GDM1 (cell line): Measurements from ENCODE around the gene RUBCNL.

Source experiments
- DNase-seq: peaks from one replicate; lab custom pipeline; 2025; lab: John Stamatoyannopoulos, UW

RUBCNL gene

DNA sequence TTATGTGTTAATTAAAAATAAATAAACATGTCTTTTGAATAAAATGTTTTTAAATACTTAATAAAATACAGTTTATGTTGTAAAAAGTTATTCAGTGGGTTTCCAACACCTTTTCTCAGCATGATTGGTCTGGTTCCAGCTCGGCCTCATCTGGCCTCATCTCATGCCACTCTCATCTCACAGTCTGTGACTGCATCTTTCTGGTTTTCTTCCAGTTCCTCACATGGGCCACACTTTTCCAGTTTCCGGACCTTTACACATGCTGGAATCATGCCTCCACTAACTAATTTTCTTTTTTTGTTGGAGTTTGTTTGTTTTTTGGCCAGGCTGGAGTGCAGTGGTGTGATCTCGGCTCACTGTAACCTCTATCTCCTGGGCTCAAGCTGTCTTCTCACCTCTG lies 82.5 kb downstream of the RUBCNL start:
- DNase-seq: no peak

DNA sequence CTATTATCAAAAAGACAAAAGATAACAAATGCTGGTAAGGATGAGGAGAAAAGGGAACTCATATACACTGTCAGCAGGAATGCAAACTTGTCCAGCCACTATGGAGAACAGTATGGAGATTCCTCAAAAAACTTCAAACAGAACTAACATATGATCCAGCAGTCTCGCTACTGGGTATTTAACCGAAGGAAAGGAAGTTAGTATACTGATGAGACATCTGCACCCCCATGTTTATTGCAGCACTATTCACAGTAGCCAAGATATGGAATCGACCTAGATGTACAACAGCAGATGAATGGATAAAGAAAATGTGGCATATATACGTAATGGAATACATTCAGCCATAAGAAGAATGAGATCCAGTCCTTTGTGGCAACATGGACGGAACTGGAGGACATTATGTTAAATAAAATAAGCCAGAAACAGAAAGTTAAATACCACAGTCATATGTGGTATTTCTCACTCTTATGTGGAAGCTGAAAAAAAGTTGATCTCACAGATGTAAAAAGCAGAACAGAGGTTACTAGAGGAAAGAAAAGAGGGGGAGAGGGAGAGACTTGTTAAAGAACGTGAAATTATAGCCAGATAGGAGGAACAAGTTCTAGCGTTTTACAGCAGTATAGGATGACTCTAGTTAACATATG lies 83.2 kb downstream of the RUBCNL start:
- DNase-seq: peak; percentile 26

DNA sequence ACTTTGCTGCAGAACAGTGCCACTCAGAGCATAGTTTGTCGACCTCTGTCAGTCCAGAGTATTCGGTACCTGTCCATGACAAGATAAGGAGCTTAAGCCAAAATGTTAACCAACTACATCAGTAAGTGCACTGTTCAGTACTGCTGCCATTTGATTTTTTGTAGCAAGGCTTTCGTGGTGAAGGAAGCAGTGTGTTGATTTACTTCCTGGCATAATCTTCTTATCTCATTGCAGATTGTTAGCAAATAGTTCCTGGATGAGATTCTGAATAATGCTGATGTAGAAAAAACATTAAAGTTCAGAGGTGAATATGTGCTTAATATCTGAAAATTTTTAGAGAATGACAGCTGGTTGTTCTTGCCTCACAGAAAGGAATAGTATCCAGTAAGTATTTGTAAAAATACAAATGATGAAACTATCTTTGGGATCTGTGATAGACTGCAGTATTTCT lies 89.7 kb downstream of the RUBCNL start:
- no peak for DNase-seq

DNA sequence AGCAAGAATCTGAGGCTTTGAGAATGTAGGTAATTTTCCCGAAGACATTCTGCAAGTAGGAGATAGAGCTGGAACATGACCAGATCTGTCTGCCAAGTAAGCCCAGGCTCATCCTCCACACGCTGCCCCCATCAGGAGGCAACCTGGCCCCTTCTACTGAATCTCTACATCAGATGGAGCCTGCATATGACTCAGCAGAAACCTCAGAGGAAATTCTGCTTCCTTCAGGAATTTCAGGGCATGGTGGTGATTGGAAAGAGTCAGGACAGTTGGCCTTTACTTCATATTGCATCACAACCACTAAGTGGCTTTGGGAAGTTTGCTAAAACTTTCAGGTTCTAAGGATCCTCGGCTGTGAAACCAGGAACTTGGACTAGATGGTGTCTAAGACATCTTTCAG lies 90.1 kb downstream of the RUBCNL start:
- no peak for DNase-seq

DNA sequence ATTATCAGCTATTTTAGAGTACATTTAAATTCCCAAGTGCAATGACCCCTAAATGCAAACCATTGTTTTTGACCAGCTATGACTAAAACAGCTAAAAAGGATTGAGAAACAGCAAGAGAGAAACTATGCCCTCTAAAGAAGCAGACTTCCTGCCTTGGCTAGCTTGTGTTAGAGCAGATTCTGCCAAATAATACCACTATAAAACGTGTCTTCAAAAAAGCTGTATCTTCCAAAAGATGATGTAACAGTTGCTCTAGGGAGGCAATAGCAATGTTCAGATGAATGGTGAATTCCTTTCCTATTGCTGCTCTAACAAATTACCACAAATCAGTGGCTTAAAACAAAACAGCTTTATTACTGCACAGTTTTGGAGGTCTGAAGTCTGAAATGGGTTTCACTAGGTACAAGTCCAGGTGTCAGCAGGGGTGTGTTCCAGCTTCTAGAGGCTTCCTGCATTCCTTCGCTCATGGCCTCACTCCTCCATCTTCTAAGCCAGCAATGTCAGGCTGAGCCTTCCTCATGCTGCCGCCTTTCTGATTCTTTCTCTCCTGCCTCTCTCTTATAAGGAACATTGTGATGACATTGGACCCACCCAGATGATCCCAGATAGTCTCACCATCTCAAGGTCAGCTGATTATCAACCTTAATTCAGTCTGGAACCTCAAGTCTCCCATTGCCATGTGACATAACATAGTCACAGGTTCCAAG lies 90.8 kb downstream of the RUBCNL start:
- DNase-seq: no peak

DNA sequence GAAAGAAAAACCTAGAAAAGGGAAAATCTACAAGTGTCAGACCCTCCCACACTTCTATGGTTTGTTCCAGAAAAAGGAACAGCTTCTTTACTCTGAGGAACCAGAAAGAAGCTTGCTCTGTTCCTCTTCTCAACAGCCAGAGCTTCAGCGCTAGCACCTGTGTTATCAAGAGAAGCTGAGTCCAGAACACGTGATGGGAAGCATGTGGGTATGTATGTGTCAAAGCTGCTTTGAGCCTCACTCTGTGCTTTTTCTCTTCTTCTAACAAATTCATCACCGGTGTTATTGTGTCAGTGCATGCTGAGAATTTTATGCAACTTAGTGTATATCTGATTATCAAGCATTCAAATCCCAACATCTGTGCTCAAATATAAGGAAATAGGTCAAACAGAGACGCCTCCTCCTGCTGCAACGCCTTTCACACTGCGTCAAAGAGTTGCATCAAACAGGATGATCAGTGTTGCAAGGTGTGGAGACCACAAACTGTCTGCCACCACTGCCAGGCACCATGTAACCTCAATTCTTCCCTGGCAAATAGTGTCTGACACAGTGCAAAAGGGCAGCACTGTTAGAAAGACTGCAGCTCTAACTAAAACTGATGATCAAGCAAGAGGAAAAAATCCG lies 91.4 kb downstream of the RUBCNL start:
- no peak for DNase-seq

DNA sequence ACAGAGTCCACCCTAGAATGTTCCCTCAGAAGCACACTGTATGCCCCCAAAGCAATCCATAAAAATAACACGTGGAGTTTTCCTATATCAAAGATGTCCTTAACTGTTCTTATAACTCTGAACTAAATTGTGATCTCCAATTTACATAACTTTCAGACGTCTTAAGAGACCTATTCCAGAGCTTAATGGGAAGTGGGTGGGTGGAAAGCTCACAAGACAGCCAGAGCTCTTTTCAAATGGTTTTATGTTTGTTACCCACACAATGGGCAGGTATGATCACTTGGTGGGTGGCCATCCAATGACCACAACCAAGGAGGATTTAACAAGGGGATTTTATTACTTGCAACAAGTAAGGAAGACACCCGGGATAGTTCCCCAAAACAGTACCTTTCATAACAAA lies 93.6 kb downstream of the RUBCNL start:
- DNase-seq: no peak
